OCI-LY1 (cell line): ENCODE results near the gene NECTIN1.

ENCODE experiments used
- H2AFZ ChIP-seq: fragments of 200-600 bp; sonication (generic), shearing (Covaris generic); 2 replicates; pipeline ENCODE4 v1.6.0; 2014; ENCODE audit warnings: antibody characterized with exemption, mild to moderate bottlenecking, low read length
- H3F3A ChIP-seq: fragments of 200-600 bp; sonication (generic), shearing (Covaris generic); 2 replicates; pipeline ENCODE4 v1.6.0; 2014; ENCODE audit warnings: mild to moderate bottlenecking, antibody characterized with exemption, low read length, moderate library complexity; ENCODE audit not compliant: insufficient read depth
- H3K27ac ChIP-seq: fragments of 200-600 bp; sonication (generic); 2 replicates; pipeline ENCODE4 v1.5.1; 2014; ENCODE audit warnings: low read length, mixed run types, mild to moderate bottlenecking, low read depth; ENCODE audit not compliant: poor library complexity, severe bottlenecking
- H3K27me3 ChIP-seq: fragments of 200-600 bp; sonication (generic); 2 replicates; pipeline ENCODE4 v1.6.0; 2014; ENCODE audit warnings: antibody characterized with exemption, mild to moderate bottlenecking, low read length, moderate library complexity; ENCODE audit not compliant: insufficient read depth
- H3K36me3 ChIP-seq: fragments of 200-600 bp; sonication (generic); 2 replicates; pipeline ENCODE4 v1.6.1; 2014; ENCODE audit warnings: mild to moderate bottlenecking, antibody characterized with exemption, low read length, moderate library complexity, mixed read lengths; ENCODE audit not compliant: insufficient read depth
- H3K4me1 ChIP-seq: fragments of 200-600 bp; sonication (generic); 2 replicates; pipeline ENCODE4 v1.5.1; 2014; ENCODE audit warnings: mild to moderate bottlenecking, low read length, moderate library complexity; ENCODE audit not compliant: insufficient read depth, severe bottlenecking
- H3K4me2 ChIP-seq: fragments of 200-600 bp; sonication (generic), shearing (Covaris generic); 2 replicates; pipeline ENCODE4 v1.6.1; 2014; ENCODE audit warnings: low read length
- H3K4me3 ChIP-seq: fragments of 200-600 bp; sonication (generic); 2 replicates; pipeline ENCODE4 v1.5.1; 2014; ENCODE audit warnings: low read length, low read depth, mild to moderate bottlenecking, mixed read lengths; ENCODE audit not compliant: poor library complexity, severe bottlenecking
- H3K79me2 ChIP-seq: fragments of 200-600 bp; shearing (Covaris generic); 2 replicates; pipeline ENCODE4 v1.6.1; 2016; ENCODE audit warnings: mixed run types, low read length, mixed read lengths; ENCODE audit not compliant: insufficient read depth
- H3K9ac ChIP-seq: fragments of 200-600 bp; sonication (generic), shearing (Covaris generic); 2 replicates; pipeline ENCODE4 v1.6.1; 2014; ENCODE audit warnings: mild to moderate bottlenecking, low read length, mixed read lengths
- H3K9me2 ChIP-seq: fragments of 200-600 bp; sonication (generic), shearing (Covaris generic); 2 replicates; pipeline ENCODE4 v1.6.1; 2014; ENCODE audit warnings: low read depth, mild to moderate bottlenecking, low read length, mixed read lengths
- H3K9me3 ChIP-seq: fragments of 200-600 bp; shearing (Covaris generic); 2 replicates; pipeline ENCODE4 v1.6.1; 2014; ENCODE audit warnings: low read length, mixed read lengths
- H4K20me1 ChIP-seq: fragments of 200-600 bp; sonication (generic), shearing (Covaris generic); 2 replicates; pipeline ENCODE4 v1.6.0; 2016; ENCODE audit warnings: mild to moderate bottlenecking, low read length; ENCODE audit not compliant: insufficient read depth
- CTCF ChIP-seq: fragments of 200-600 bp; sonication (generic), shearing (Covaris generic); IDR thresholded peaks from 2 replicates; pipeline ENCODE4 v1.5.1; 2017; ENCODE audit warnings: mild to moderate bottlenecking, antibody characterized with exemption, low read length, moderate library complexity, mixed read lengths
- EZH2 ChIP-seq: fragments of 200-600 bp; sonication (generic), shearing (Covaris generic); IDR thresholded peaks from 2 replicates; pipeline ENCODE4 v1.8.0; 2017; ENCODE audit warnings: borderline replicate concordance, mixed run types, mild to moderate bottlenecking, antibody characterized with exemption, low read length, moderate library complexity, mixed read lengths

The NECTIN1 gene

GRCh38 chr11:119712459-119713358 is 16.3 kb downstream of the NECTIN1 start:
- no peaks in the 10 kb centered on the region for H3K9me3 ChIP-seq
- no peak for TF ChIP-seq CTCF
- TF ChIP-seq EZH2: no peak
- no peak overlapping the region for H3K27ac ChIP-seq
- H3K36me3 ChIP-seq: no peaks in the 10 kb centered on the region
- no peak overlapping the region for H3K9ac ChIP-seq
- no peaks in the 10 kb centered on the region for H3K27me3 ChIP-seq
- H3K79me2 ChIP-seq: no peaks in the 10 kb centered on the region
- no peaks in the 10 kb centered on the region for H3K9me2 ChIP-seq
- H3F3A ChIP-seq: no peaks in the 10 kb centered on the region
- H3K4me2 ChIP-seq: no peak overlapping the region
- no peaks in the 10 kb centered on the region for H4K20me1 ChIP-seq
- no peak overlapping the region for H3K4me3 ChIP-seq
- H3K4me1 ChIP-seq: no peaks in the 10 kb centered on the region
- no peak overlapping the region for H2AFZ ChIP-seq

- Histone ChIP-seq H4K20me1 (no peaks in the 10 kb centered on the region), H3F3A (no peaks in the 10 kb centered on the region), H3K9me2 (no peaks in the 10 kb centered on the region), H3K9me3 (no peaks in the 10 kb centered on the region), H3K27ac (no peak overlapping the region), H3K79me2 (no peaks in the 10 kb centered on the region), H3K4me3 (no peak overlapping the region), H3K27me3 (no peaks in the 10 kb centered on the region), H3K4me2 (no peak overlapping the region), H2AFZ (no peak overlapping the region), H3K9ac (no peak overlapping the region), H3K4me1 (no peaks in the 10 kb centered on the region), H3K36me3 (no peaks in the 10 kb centered on the region)
- TF ChIP-seq EZH2: no peak
- TF ChIP-seq CTCF: no peak
Observed at GRCh38 chr11:119712006-119712405, 17.0 kb downstream of the NECTIN1 start.

- no peaks in the 10 kb centered on the region for H3F3A ChIP-seq
- no peaks in the 10 kb centered on the region for H4K20me1 ChIP-seq
- H2AFZ ChIP-seq: no peak overlapping the region
- no peak for TF ChIP-seq EZH2
- TF ChIP-seq CTCF: no peak
- H3K9me3 ChIP-seq: no peaks in the 10 kb centered on the region
- H3K4me3 ChIP-seq: no peak overlapping the region
- H3K27me3 ChIP-seq: no peaks in the 10 kb centered on the region
- H3K4me1 ChIP-seq: no peaks in the 10 kb centered on the region
- H3K36me3 ChIP-seq: no peaks in the 10 kb centered on the region
- no peak overlapping the region for H3K4me2 ChIP-seq
- H3K9me2 ChIP-seq: no peaks in the 10 kb centered on the region
- H3K27ac ChIP-seq: no peak overlapping the region
- H3K79me2 ChIP-seq: no peaks in the 10 kb centered on the region
- H3K9ac ChIP-seq: no peak overlapping the region
Observed at GRCh38 chr11:119711476-119711875, 17.5 kb downstream of the NECTIN1 start.
